ENCODE results near the gene VAPA. TPM values are rescaled to one million over a fixed set of nuclear protein-coding genes. Genes with fewer than 3 reads are reported as not detected.

The VAPA gene
- total RNA-seq, 1 donor from 2014 or later, result 139 TPM

- intact Hi-C loops (cut with micrococcal nuclease), result no loop called here
These were observed 54.4 kb downstream of the VAPA start for GRCh38 chr18:9968081-9968848.

- intact Hi-C loops (cut with micrococcal nuclease), result no loop called here
These were observed 55.4 kb downstream of the VAPA start for GRCh38 chr18:9969247-9969646.

GRCh38 chr18:9971313-9971920, 57.6 kb downstream of the VAPA start:
- intact Hi-C loops (cut with micrococcal nuclease), result loop anchor here (1.0 to 2.0 kb wide), 8 partner anchors 519 to 1582 kb away; partner anchors contain the start of gene NAPG

- intact Hi-C loops (cut with micrococcal nuclease), result no loop called here
These were observed 59.7 kb downstream of the VAPA start for GRCh38 chr18:9973470-9973869.

GRCh38 chr18:9974279-9974915, 60.6 kb downstream of the VAPA start:
- intact Hi-C loops (cut with micrococcal nuclease), result no loop called here

- intact Hi-C loops (cut with micrococcal nuclease), result no loop called here
These were observed 61.8 kb downstream of the VAPA start for GRCh38 chr18:9975658-9976057.

- intact Hi-C loops (cut with micrococcal nuclease), result no loop called here
These were observed 68.9 kb downstream of the VAPA start for GRCh38 chr18:9982711-9983110.

- intact Hi-C loops (cut with micrococcal nuclease), result no loop called here
These were observed 70.3 kb downstream of the VAPA start for GRCh38 chr18:9984080-9984479.

GRCh38 chr18:9985641-9986040, 71.8 kb downstream of the VAPA start:
- intact Hi-C loops (cut with micrococcal nuclease), result no loop called here

GRCh38 chr18:9986156-9986930, 72.5 kb downstream of the VAPA start:
- intact Hi-C loops (cut with micrococcal nuclease), result no loop called here

- intact Hi-C loops (cut with micrococcal nuclease), result no loop called here
These were observed 73.5 kb downstream of the VAPA start for GRCh38 chr18:9987345-9987744.

- intact Hi-C loops (cut with micrococcal nuclease), result no loop called here
These were observed 74.1 kb downstream of the VAPA start for GRCh38 chr18:9987931-9988330.

GRCh38 chr18:9988665-9989064, 74.8 kb downstream of the VAPA start:
- intact Hi-C loops (cut with micrococcal nuclease), result no loop called here

GRCh38 chr18:9989481-9989880, 75.7 kb downstream of the VAPA start:
- intact Hi-C loops (cut with micrococcal nuclease), result no loop called here

GRCh38 chr18:9991011-9992000, 77.5 kb downstream of the VAPA start:
- intact Hi-C loops (cut with micrococcal nuclease), result no loop called here

- intact Hi-C loops (cut with micrococcal nuclease), result no loop called here
These were observed 78.6 kb downstream of the VAPA start for GRCh38 chr18:9992300-9992972.

- intact Hi-C loops (cut with micrococcal nuclease), result no loop called here
These were observed 79.2 kb downstream of the VAPA start for GRCh38 chr18:9992973-9993520.

- intact Hi-C loops (cut with micrococcal nuclease), result no loop called here
These were observed 79.8 kb downstream of the VAPA start for GRCh38 chr18:9993521-9994025.

- intact Hi-C loops (cut with micrococcal nuclease), result no loop called here
These were observed 80.3 kb downstream of the VAPA start for GRCh38 chr18:9994026-9994570.

Data from T-helper 1 cell treated with Interleukin-12 subunit alpha and Interleukin-12 subunit beta and Interleukin-4 antibody, amounts not matched to agents 30 ng/mL and 1 ng/mL, for 36 hours (primary cell).